Measurements from ENCODE around the gene TTC14. TPM values are rescaled to one million over a fixed set of nuclear protein-coding genes. Genes with fewer than 3 reads are reported as not detected.

Gene TTC14
- total RNA-seq, 1 experiment from 2014 or later: 31.5 TPM

DNA sequence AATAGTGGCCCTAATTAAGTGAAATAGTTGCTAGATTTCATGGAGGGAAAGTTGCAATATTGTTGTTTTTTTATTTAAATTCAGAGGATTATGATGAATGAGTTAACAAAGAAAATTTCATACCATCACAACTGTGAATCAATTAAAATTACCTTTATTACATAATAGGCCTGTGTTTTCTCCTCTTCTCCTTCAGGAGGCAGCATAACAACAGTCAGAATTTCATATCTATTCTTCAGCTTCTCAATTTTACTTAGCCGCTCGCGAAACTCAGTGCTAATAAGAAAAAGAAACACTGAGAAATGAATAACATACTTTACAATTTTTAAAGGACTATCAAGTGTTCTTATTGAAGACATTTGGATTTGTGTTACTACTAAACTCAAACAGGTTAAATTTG, 29.4 kb downstream of the TTC14 start:
- no peaks in the 10 kb centered on the region for H3K9me3 ChIP-seq (ENCODE audit: control insufficient read depth in 1 of 2, insufficient read depth in 1 of 2, low read depth in 1 of 2, low read length in 2 of 2)
- H3K4me3 ChIP-seq (replicated peaks in 1 of 2; ENCODE audit: low read depth in 1 of 2, low read length in 2 of 2): no peak overlapping the region
- H3K27ac ChIP-seq (ENCODE audit: low read depth, low read length): no peak overlapping the region
- DNase-seq (ENCODE audit: low read depth, low spot score) (no peak), ATAC-seq (no peak)
- H3K4me1 ChIP-seq (ENCODE audit: control insufficient read depth in 1 of 2, insufficient read depth in 2 of 2, low read length in 2 of 2): no peaks in the 10 kb centered on the region
- no peaks in the 10 kb centered on the region for H4K20me1 ChIP-seq (ENCODE audit: insufficient read depth)
- peaks cover 32% of the 10 kb centered on the region for H3K27me3 ChIP-seq (ENCODE audit: insufficient read depth, low read length)
- no peaks in the 10 kb centered on the region for H3K9me2 ChIP-seq (ENCODE audit: insufficient read depth)
- H3K36me3 ChIP-seq (ENCODE audit: control insufficient read depth in 1 of 2, insufficient read depth in 2 of 2, low read length in 2 of 2): no peaks in the 10 kb centered on the region
- no peaks in the 10 kb centered on the region for H3K79me2 ChIP-seq (ENCODE audit: insufficient read depth, low read length)
- H2AFZ ChIP-seq (ENCODE audit: low read depth, low read length, poor library complexity, severe bottlenecking): no peak overlapping the region
- TF ChIP-seq JUND (IDR thresholded peaks at IDR 0.05) (no peak), CTCF (IDR thresholded peaks at IDR 0.05 in 2 of 3, conservative IDR thresholded peaks at IDR 0.05 in 1 of 3; ENCODE audit: borderline replicate concordance in 1 of 3, insufficient read depth in 1 of 3, low read depth in 2 of 3, low read length in 2 of 3) (peak in 2 of 3 experiments; percentile 20 to 42; a peak in 2 of 6 replicates), RAD21 (IDR thresholded peaks at IDR 0.05; ENCODE audit: low read depth) (peak; percentile 29), POLR2A (IDR thresholded peaks at IDR 0.05; ENCODE audit: borderline replicate concordance, extremely low read depth, insufficient read depth, insufficient read length) (no peak), EZH2phosphoT487 (IDR thresholded peaks at IDR 0.05; ENCODE audit: borderline replicate concordance) (no peak), EGR1 (IDR thresholded peaks at IDR 0.05; ENCODE audit: low read depth) (no peak), ELF1 (IDR thresholded peaks at IDR 0.05; ENCODE audit: borderline replicate concordance, low read depth) (no peak), TCF7L2 (IDR thresholded peaks at IDR 0.05; ENCODE audit: borderline replicate concordance, extremely low read depth, insufficient read depth, insufficient read length) (no peak), ZFX (IDR thresholded peaks at IDR 0.05) (no peak), EZH2 (IDR thresholded peaks at IDR 0.05) (no peak), SRF (IDR thresholded peaks at IDR 0.05; ENCODE audit: low read depth) (no peak), SIN3A (IDR thresholded peaks at IDR 0.05; ENCODE audit: low read depth) (no peak)
- ChIA-PET RAD21 (ENCODE audit: low non-redundant PET in 1 of 2, low total read pairs in 2 of 2, uncharacterized antibody in 2 of 2, unreplicated experiment in 2 of 2) (no interaction called here), POLR2A (no interaction called here), CTCF (interaction anchor here (1.7 kb wide), 1 partner anchor 1070 kb away, joined by 3 read pairs; no protein-coding TSS in a partner anchor)
- H3K9ac ChIP-seq (ENCODE audit: low read length): no peak overlapping the region
- intact Hi-C loops (cut with micrococcal nuclease): no loop called here
- H3K4me2 ChIP-seq (ENCODE audit: low read length): no peak overlapping the region
- BruUV-seq (replicated peaks): no TSS peak
